Heart left ventricle (tissue), 13 donors: ENCODE data around the gene BAZ2B.

Experiments
- POLR2A ChIP-seq, 2 donors: fragments of 450-650 bp; IDR thresholded peaks; one replicate each; pipeline ENCODE4 v1.6.1; 2017; ENCODE audit warnings: antibody characterized with exemption in 2 of 2, mild to moderate bottlenecking in 2 of 2, moderate library complexity in 2 of 2
- TF ChIP-seq, protein P1 (sequence below), 12 donors: fragments of 200-600 bp; sonication (generic) in 4 of 12; IDR thresholded peaks; one replicate each; pipeline versions ENCODE4 v1.5.0 to v1.8.0; 2018 to 2022; ENCODE audit warnings: antibody characterized with exemption in 12 of 12, mild to moderate bottlenecking in 5 of 12
- donor health status: ischemic (EF 13 %, LVEDD 7.1; RV severe dilation, severe dysfunction).
- donor health status: DM: no; HTN: yes; CAD: no.
- donor health status: DM: no; HTN: no; CAD: no.
- donor health status: ischemic (EF 25% LVEDD 6.9; RV normal size, moderate dysfunction).
- donor health status: ischemic (EF 25% LVEDD 5.7; RV mildly dilated, moderate dysfunction).
- donor health status: ischemic (EF 35%, LVEDD 5.7; RV mildly dilated, moderate dysfunction).
- donor health status: nonischemic (EF 11% LVEDD 7.7; RV severe dilation, severe dysfunction).
- donor health status: DM: yes; HTN: yes; CAD: no.
- donor health status: PGD.
- donor health status: ischemic (EF 29% LVEDD 5.4; RV normal size, mild dysfunction).
- donor health status: nonischemic (EF 23%, LVEDD 6.1; RV moderate dilation, normal function).

- TF ChIP-seq, protein P1, sequence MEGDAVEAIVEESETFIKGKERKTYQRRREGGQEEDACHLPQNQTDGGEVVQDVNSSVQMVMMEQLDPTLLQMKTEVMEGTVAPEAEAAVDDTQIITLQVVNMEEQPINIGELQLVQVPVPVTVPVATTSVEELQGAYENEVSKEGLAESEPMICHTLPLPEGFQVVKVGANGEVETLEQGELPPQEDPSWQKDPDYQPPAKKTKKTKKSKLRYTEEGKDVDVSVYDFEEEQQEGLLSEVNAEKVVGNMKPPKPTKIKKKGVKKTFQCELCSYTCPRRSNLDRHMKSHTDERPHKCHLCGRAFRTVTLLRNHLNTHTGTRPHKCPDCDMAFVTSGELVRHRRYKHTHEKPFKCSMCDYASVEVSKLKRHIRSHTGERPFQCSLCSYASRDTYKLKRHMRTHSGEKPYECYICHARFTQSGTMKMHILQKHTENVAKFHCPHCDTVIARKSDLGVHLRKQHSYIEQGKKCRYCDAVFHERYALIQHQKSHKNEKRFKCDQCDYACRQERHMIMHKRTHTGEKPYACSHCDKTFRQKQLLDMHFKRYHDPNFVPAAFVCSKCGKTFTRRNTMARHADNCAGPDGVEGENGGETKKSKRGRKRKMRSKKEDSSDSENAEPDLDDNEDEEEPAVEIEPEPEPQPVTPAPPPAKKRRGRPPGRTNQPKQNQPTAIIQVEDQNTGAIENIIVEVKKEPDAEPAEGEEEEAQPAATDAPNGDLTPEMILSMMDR (IDR thresholded peaks at IDR 0.05) = no peak
- TF ChIP-seq POLR2A (IDR thresholded peaks at IDR 0.05) = no peak
These were observed 162.2 kb downstream of the BAZ2B start for GRCh38 chr2:159454185-159454584.
